ENCODE data around the gene IGSF3. TPM values are rescaled to one million over a fixed set of nuclear protein-coding genes. Genes with fewer than 3 reads are reported as not detected.

Gene IGSF3
- total and polyA plus RNA-seq, 2 of the 13 experiments (the other 11 are each of a cell fraction or from before 2014, with no cell fraction given) = 0.11 to 0.16 TPM

DNA sequence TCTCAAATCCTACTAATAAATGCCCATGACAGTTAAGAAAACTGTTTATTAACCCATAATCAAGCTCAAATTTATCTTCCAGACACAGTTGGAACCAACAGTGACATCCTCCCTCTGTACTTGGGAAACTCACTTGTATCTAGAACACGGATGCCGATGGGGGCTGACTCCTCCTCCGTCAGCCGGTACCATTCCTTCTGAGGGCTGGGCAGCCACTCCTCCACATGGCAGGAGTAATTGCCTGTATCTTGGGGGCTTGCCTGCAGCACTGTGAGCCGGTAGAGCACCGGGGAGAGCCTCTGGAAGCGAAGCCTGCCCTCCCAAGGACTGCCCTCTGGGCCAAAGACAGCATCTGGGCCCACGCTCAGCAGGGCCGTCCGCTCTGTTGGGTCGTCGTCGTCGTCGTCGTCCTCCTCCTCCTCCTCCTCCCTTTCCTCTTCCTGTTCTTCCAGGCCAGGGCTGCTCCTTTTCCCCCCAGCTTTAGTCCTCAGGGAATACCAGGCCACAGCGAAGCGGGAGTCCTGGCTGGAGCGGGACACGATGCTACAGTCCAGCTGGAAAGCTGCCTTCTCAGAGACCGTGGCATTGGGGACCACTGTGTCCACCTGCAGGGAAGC lies 88.2 kb downstream of the IGSF3 start:
- DNase-seq (ENCODE audit: low spot score) (no peak), FAIRE-seq (no peak), ATAC-seq (no peak)
- 56% methylated on average over 19 of the region's 21 CpGs for WGBS (ENCODE audit: low lambda C conversion rate)
- Histone ChIP-seq H3K9ac (ENCODE audit: insufficient read depth, low read depth, low read length) (no peak overlapping the region), H3K36me3 (replicated peaks in 1 of 2; ENCODE audit: control insufficient read depth in 1 of 2, insufficient read depth in 2 of 2, low read length in 2 of 2) (no peaks in the 10 kb centered on the region), H3K79me2 (ENCODE audit: insufficient read depth, low read length) (no peaks in the 10 kb centered on the region), H4K20me1 (ENCODE audit: insufficient read depth, low read length) (no peaks in the 10 kb centered on the region), H3K4me1 (ENCODE audit: insufficient read depth, low read length) (no peaks in the 10 kb centered on the region), H3K27ac (ENCODE audit: extremely low read length, insufficient read depth, low read length) (no peak overlapping the region), H3K4me2 (ENCODE audit: low read depth, low read length) (no peak overlapping the region), H3K27me3 (ENCODE audit: control insufficient read depth in 1 of 2, insufficient read depth in 2 of 2, low read length in 2 of 2) (no peaks in the 10 kb centered on the region; a peak in 1 of 5 replicates), H2AFZ (ENCODE audit: low read length) (no peak overlapping the region), H3K9me3 (ENCODE audit: low read length) (no peaks in the 10 kb centered on the region), H3K4me3 (replicated peaks in 1 of 3; ENCODE audit: insufficient read depth in 1 of 3, low read depth in 2 of 3, low read length in 3 of 3) (no peak overlapping the region)
- in situ Hi-C loops (cut with HindIII; ENCODE audit: extremely low pct_ligation_motif_present, low pct_unique_long_range_greater_than_20kb) (no loop called here), intact Hi-C loops (cut with micrococcal nuclease; ENCODE audit: unreplicated experiment) (loop anchor here (10.0 kb wide), 2 partner anchors 95 to 235 kb away; no protein-coding TSS in a partner anchor)
- BruUV-seq (replicated peaks) = no TSS peak
- POLR2A ChIA-PET = no interaction called here
- no peak for TF ChIP-seq ZNF577 (CRISPR knock-in tag; IDR thresholded peaks at IDR 0.05; ENCODE audit: borderline replicate concordance, low read depth)
- TF ChIP-seq CC2D1A (CRISPR knock-in tag; IDR thresholded peaks at IDR 0.05) = no peak
- TF ChIP-seq AKNA (CRISPR knock-in tag; IDR thresholded peaks at IDR 0.05; ENCODE audit: borderline replicate concordance) = no peak
- no peak for TF ChIP-seq KLF9 (CRISPR knock-in tag; IDR thresholded peaks at IDR 0.05; ENCODE audit: low read depth)
- TF ChIP-seq ZNF460 (CRISPR knock-in tag; IDR thresholded peaks at IDR 0.05; ENCODE audit: borderline replicate concordance) = no peak
- TF ChIP-seq CBX1 (IDR thresholded peaks at IDR 0.05; ENCODE audit: low read depth) = no peak
- no peak for TF ChIP-seq ZKSCAN1 (IDR thresholded peaks at IDR 0.05; ENCODE audit: low read length)
- TF ChIP-seq NR2F2 (IDR thresholded peaks at IDR 0.05; ENCODE audit: borderline replicate concordance, low read depth) = no peak
- TF ChIP-seq ZNF703 (CRISPR knock-in tag; IDR thresholded peaks at IDR 0.05; ENCODE audit: borderline replicate concordance) = no peak
- TF ChIP-seq, protein P1, sequence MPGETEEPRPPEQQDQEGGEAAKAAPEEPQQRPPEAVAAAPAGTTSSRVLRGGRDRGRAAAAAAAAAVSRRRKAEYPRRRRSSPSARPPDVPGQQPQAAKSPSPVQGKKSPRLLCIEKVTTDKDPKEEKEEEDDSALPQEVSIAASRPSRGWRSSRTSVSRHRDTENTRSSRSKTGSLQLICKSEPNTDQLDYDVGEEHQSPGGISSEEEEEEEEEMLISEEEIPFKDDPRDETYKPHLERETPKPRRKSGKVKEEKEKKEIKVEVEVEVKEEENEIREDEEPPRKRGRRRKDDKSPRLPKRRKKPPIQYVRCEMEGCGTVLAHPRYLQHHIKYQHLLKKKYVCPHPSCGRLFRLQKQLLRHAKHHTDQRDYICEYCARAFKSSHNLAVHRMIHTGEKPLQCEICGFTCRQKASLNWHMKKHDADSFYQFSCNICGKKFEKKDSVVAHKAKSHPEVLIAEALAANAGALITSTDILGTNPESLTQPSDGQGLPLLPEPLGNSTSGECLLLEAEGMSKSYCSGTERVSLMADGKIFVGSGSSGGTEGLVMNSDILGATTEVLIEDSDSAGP (CRISPR knock-in tag; IDR thresholded peaks at IDR 0.05; ENCODE audit: borderline replicate concordance) = no peak
- CTCF ChIA-PET (ENCODE audit: low intra/inter-chr PET ratio, low total read pairs) = no interaction called here
